8988T (cell line): Measurements from ENCODE around the gene APCDD1L.

Experiments
- DNase-seq: peaks from one replicate; pipeline ENCODE4 v3.0.0; 2011

Gene APCDD1L

GRCh38 chr20:58515233-58516212 is at the start of gene APCDD1L:
Gene APCDD1L (minus strand): TSS chr20:58515399. CDS start chr20:58514707, 692 bp downstream.
- DNase-seq, result peak; percentile 41

- DNase-seq, result no peak
These were observed 44.1 kb upstream of the APCDD1L start for GRCh38 chr20:58559368-58559729.

- DNase-seq, result no peak
These were observed 43.5 kb upstream of the APCDD1L start for GRCh38 chr20:58558486-58559367.

GRCh38 chr20:58557733-58558342 is 42.6 kb upstream of the APCDD1L start:
- no peak for DNase-seq

- DNase-seq, result no peak
These were observed 41.8 kb upstream of the APCDD1L start for GRCh38 chr20:58556961-58557360.

- no peak for DNase-seq
These were observed 40.0 kb upstream of the APCDD1L start for GRCh38 chr20:58555078-58555765.

GRCh38 chr20:58554541-58554940 is 39.3 kb upstream of the APCDD1L start:
- no peak for DNase-seq

- DNase-seq, result no peak
These were observed 38.6 kb upstream of the APCDD1L start for GRCh38 chr20:58553841-58554240.

- no peak for DNase-seq
These were observed 38.0 kb upstream of the APCDD1L start for GRCh38 chr20:58553166-58553696.

GRCh38 chr20:58552366-58552934 is 37.3 kb upstream of the APCDD1L start:
- no peak for DNase-seq

GRCh38 chr20:58551631-58552030 is 36.4 kb upstream of the APCDD1L start:
- DNase-seq, result no peak

GRCh38 chr20:58550275-58551059 is 35.3 kb upstream of the APCDD1L start:
- DNase-seq, result no peak

GRCh38 chr20:58549231-58550209 is 34.3 kb upstream of the APCDD1L start:
- DNase-seq, result no peak

GRCh38 chr20:58547623-58548475 is 32.6 kb upstream of the APCDD1L start:
- no peak for DNase-seq

- DNase-seq, result no peak
These were observed 31.8 kb upstream of the APCDD1L start for GRCh38 chr20:58546756-58547622.

- no peak for DNase-seq
These were observed 31.2 kb upstream of the APCDD1L start for GRCh38 chr20:58546416-58546711.

- no peak for DNase-seq
These were observed 30.6 kb upstream of the APCDD1L start for GRCh38 chr20:58545565-58546415.
